Testis (tissue), 3 donors: ENCODE data around the gene SCGB3A1. TPM values are rescaled to one million over a fixed set of nuclear protein-coding genes. Genes with fewer than 3 reads are reported as not detected.

Experiments
- DNase-seq: peaks from one replicate; pipeline ENCODE4 v3.0.0-alpha.2; 2019
- H3K27ac ChIP-seq, 2 donors: fragments of 200-600 bp; sonication (generic); one replicate each; pipeline ENCODE4 v1.5.1; 2019
- H3K27me3 ChIP-seq: fragments of 200-600 bp; sonication (generic); one replicate; pipeline ENCODE4 v1.5.1; 2019
- H3K36me3 ChIP-seq: fragments of 200-600 bp; sonication (generic); one replicate; pipeline ENCODE4 v1.5.1; 2017; ENCODE audit warnings: low read depth; ENCODE audit errors: missing control alignments
- H3K4me1 ChIP-seq: fragments of 200-600 bp; sonication (generic); one replicate; pipeline ENCODE4 v1.5.1; 2019
- H3K4me3 ChIP-seq, 2 donors: fragments of 200-600 bp; sonication (generic); one replicate each; pipeline ENCODE4 v1.5.1; 2017 to 2019
- H3K9me3 ChIP-seq: fragments of 200-600 bp; sonication (generic); one replicate; pipeline ENCODE4 v1.5.1; 2017
- POLR2A ChIP-seq: fragments of 450-650 bp; IDR thresholded peaks from one replicate; pipeline ENCODE4 v1.6.1; 2017; ENCODE audit warnings: antibody characterized with exemption, mild to moderate bottlenecking, moderate library complexity
- WGBS, 2 donors: methylation state at CpG; one replicate each; pipeline ENCODE4 v1.1.5; 2018; 5-methylcytosine and 5-hydroxymethylcytosine counted together
- intact Hi-C: fragments of 100-400 bp; cut with DNase I; formaldehyde crosslinking; loops from one replicate; pipeline ENCODE4 v1.15.1; 2023; ENCODE audit warnings: low total_unique reads
- polyA plus RNA-seq: library from polyadenylated mRNA; stranded (reverse); fragments of 350-450 nt; fragmentation: Illumina TruSeq; extraction: RNeasy Lipid Tissue Mini Kit (QIAGEN cat#74804); gene quantifications from one replicate; pipeline ENCODE4 v1.2.3, GENCODE V29; 2014; ENCODE audit warnings: low read depth, low replicate concordance; ENCODE audit not compliant: insufficient read depth
- total RNA-seq, 2 donors: library from RNA; depleted of rRNA; stranded (reverse); fragments of >200 nt; gene quantifications; one replicate each; pipeline ENCODE4 v1.2.3, GENCODE V29; 2016
- TF ChIP-seq, protein P1 (sequence below), 3 experiments: fragments of 450-650 bp in 2 of 3; fragments of 200-600 bp in 1 of 3; sonication (generic) in 1 of 3; IDR thresholded peaks; one replicate each; pipeline ENCODE4 v1.5.1; 2016 to 2019; ENCODE audit warnings: antibody characterized with exemption in 3 of 3, mild to moderate bottlenecking in 2 of 3, moderate library complexity in 1 of 3

SCGB3A1 gene
- total and polyA plus RNA-seq, 3 donors from 2014 or later, result 0.82 to 15.7 (median 9.8) TPM

DNA sequence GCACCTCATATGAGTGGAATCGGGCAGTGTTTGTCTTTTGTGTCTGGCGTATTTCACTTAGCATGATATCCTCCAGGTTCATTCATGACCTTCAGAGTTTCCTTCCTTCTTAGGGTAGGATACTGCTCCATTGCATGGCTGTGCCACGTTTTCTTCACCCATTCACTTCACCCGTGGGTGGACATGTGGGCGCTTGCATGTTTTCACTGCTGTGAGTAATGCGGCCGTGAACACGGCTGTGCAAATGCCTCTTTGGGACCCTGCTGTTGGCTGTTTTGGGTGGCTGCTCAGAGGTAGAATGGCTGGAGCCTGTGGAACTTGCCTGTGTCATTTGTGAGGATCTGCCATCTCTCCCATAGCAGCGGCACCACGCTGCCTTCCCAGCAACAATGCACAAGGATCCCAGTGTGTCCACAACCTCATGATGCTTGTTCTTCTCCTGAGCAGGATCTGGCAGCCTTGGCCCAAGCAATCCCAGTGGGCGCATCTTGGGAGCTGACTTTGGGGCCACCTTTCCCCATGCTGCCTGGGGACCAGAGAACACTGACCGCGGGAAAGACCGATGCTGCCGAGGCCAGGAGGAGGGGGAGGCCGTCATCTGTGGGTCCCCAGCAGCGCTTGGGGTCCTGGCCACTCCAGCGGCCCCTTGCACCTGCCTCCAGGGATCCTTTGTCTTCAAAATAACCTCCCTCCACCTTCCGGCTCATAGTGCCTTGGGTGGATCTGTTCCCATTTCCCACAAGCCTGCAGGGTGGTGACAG is 2.3 kb upstream of the SCGB3A1 start:
- Histone ChIP-seq H3K9me3 (no peaks in the 10 kb centered on the region), H3K27me3 (no peaks in the 10 kb centered on the region), H3K27ac (no peak overlapping the region), H3K4me1 (peaks cover 3% of the 10 kb centered on the region), H3K4me3 (no peak overlapping the region), H3K36me3 (no peaks in the 10 kb centered on the region)
- WGBS, 2 donors, result 92 to 94% methylated on average over 17 to 19 of the region's 19 CpGs
- intact Hi-C loops, result no loop called here
- no peak for TF ChIP-seq POLR2A
- TF ChIP-seq, protein P1, sequence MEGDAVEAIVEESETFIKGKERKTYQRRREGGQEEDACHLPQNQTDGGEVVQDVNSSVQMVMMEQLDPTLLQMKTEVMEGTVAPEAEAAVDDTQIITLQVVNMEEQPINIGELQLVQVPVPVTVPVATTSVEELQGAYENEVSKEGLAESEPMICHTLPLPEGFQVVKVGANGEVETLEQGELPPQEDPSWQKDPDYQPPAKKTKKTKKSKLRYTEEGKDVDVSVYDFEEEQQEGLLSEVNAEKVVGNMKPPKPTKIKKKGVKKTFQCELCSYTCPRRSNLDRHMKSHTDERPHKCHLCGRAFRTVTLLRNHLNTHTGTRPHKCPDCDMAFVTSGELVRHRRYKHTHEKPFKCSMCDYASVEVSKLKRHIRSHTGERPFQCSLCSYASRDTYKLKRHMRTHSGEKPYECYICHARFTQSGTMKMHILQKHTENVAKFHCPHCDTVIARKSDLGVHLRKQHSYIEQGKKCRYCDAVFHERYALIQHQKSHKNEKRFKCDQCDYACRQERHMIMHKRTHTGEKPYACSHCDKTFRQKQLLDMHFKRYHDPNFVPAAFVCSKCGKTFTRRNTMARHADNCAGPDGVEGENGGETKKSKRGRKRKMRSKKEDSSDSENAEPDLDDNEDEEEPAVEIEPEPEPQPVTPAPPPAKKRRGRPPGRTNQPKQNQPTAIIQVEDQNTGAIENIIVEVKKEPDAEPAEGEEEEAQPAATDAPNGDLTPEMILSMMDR (IDR thresholded peaks at IDR 0.05), result no peak
- DNase-seq, result peak; percentile 10

DNA sequence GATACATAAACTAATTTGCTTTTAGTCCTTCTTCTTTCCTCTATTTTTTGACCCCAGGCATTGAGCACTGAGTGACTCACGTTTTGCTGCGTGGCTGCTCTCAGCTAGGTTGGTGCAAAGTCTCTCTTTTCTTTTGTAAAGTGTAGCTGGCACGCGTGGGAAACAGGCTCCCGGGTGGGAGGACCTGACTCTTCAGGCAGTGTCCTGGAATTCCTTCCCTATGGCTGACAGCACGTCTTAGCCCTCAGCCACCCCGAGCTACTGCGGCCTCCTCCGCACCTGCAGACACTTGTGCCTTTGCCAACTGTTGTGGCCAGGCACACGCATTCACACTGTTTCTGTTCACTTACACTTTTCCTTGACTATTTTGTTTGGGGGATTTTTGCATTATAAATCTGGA is 877 bp upstream of the SCGB3A1 start:
- H3K27ac ChIP-seq, result no peak overlapping the region
- peak; percentile 21 for DNase-seq
- peaks cover 3% of the 10 kb centered on the region for H3K4me1 ChIP-seq
- H3K27me3 ChIP-seq, result no peaks in the 10 kb centered on the region
- H3K4me3 ChIP-seq, result no peak overlapping the region
- no peak for TF ChIP-seq POLR2A
- TF ChIP-seq, protein P1 (IDR thresholded peaks at IDR 0.05), result no peak
- 54 to 60% methylated on average over 10 of the region's 10 CpGs for WGBS, 2 donors
- H3K36me3 ChIP-seq, result no peaks in the 10 kb centered on the region
- no peaks in the 10 kb centered on the region for H3K9me3 ChIP-seq
- intact Hi-C loops, result no loop called here

DNA sequence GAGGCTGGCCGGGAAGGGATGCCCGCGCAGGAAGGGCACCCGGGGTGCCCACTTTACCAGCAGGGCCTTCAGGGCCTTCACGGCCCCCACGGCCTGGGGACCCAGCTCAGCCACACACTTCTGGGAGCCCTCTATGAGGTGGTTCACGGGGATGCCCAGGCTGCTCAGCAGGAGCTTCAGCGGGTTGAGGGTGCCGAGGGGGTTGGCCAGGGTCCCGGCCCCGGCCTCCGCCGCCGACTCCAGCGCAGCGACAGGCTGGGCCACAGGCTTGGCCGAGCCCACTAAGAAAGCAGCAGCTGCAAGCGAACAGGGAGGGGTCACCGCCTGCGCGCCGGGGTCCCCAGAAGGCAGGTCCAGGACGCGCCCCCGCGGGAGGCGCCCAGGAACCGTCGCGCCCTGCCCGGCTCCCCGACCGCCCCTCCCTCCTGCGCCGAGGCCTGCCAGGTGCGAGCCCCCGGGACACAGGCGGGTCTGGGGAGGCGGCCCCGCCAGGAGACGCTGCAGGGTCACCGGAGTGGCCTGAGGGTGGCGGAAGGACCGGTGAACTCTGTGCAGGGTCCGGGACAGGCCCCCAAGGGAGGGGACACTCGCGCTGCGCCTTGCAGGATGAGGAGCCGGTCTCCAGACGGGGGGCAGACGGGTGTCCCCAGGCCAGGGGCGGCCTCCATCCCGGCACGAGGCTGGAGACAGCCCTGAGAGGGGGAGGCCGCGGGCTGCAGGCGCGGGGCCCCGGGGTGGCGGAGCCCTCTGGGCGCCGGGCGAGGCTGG is 572 bp downstream of the SCGB3A1 start:
- TF ChIP-seq, protein P1 (IDR thresholded peaks at IDR 0.05), result no peak
- TF ChIP-seq POLR2A, result no peak
- Histone ChIP-seq H3K27me3 (no peaks in the 10 kb centered on the region), H3K36me3 (no peaks in the 10 kb centered on the region), H3K4me3 (peak overlapping the region; percentile 4 to 48), H3K27ac (no peak overlapping the region), H3K9me3 (no peaks in the 10 kb centered on the region), H3K4me1 (peaks cover 3% of the 10 kb centered on the region)
- DNase-seq, result peak; percentile 14
- 1% methylated on average over 22 of the region's 63 CpGs; no CpG with 5 or more reads in 1 of the 2 donors for WGBS, 2 donors
- intact Hi-C loops, result no loop called here

DNA sequence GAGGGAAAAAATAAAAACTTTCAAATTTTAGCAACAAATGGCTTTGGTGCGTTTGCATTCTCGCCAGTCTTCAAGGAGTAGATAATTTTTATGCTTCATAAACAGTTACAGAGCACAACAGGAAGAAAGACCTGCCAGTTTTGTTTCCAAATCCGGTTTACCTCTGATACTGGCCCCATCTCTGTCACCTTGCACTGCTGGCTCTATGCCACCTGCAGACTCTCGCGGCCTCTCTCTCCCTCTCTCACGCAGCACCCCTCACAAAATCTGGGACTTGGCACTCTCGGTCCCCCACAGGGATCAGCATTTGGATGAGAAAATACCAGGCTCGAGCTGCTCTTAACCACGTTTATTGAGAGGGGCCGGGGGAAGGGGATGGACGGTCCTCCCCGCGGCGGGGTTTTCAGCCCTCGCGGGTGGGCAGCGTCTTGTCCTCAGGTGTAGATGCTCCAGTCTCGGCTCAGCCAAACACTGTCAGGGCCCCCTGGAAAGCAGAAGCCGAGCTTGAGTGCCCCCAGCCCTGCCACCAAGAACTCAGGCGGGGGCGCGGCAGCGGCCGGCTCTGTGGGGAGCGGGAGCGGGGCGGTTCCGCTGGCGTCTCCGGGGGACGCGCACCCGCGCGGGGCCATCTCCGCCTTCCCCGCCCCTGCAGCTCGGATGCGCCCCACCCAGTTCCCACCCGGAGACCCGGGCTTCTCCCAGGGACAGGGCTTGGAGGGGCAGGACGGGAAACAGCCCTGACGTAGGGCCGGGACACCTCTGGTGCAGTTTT is 1.3 kb downstream of the SCGB3A1 start:
- DNase-seq, result peak; percentile 13
- Histone ChIP-seq H3K4me3 (peak overlapping the region; percentile 4 to 48), H3K27ac (no peak overlapping the region), H3K9me3 (no peaks in the 10 kb centered on the region), H3K27me3 (no peaks in the 10 kb centered on the region), H3K4me1 (peaks cover 3% of the 10 kb centered on the region), H3K36me3 (no peaks in the 10 kb centered on the region)
- intact Hi-C loops, result no loop called here
- TF ChIP-seq, protein P1 (IDR thresholded peaks at IDR 0.05), result no peak
- TF ChIP-seq POLR2A, result no peak
- 1 to 2% methylated on average over 7 to 26 of the region's 44 CpGs for WGBS, 2 donors
